B cell (primary cell): ENCODE results near the gene CAMTA1. TPM values are rescaled to one million over a fixed set of nuclear protein-coding genes. Genes with fewer than 3 reads are reported as not detected.
"Not testable (repeated sequence)": the region's sequence is repeated elsewhere in the genome, so short reads cannot be mapped to it uniquely, and the experiment has no call there.

Experiments used
- ATAC-seq: fragments of 200-7000 bp; cut with Tn5 transposase; one replicate; pipeline ENCODE4 v1.10.0; 2021; ENCODE audit warnings: low read depth, mild to moderate bottlenecking, moderate number of reproducible peaks, moderate library complexity
- CTCF ChIA-PET: fragments of 350-600 bp; sonication (Branson Sonifier 250); formaldehyde crosslinking; loops from one replicate; lab custom pipeline; 2021; ENCODE audit warnings: antibody characterized with exemption, inconsistent platforms; lab: Charles Lee
- POLR2A ChIA-PET: fragments of 350-600 bp; sonication (Branson Sonifier 250); formaldehyde crosslinking; loops from one replicate; lab custom pipeline; 2021; ENCODE audit warnings: antibody characterized with exemption; lab: Charles Lee
- DNase-seq: peaks from one replicate; pipeline ENCODE4 v3.0.0; 2013
- H2AFZ ChIP-seq: 2 replicates; pipeline ENCODE4 v1.6.1; 2012; ENCODE audit warnings: mild to moderate bottlenecking, low read depth, low read length; ENCODE audit not compliant: insufficient read depth, poor library complexity, severe bottlenecking
- H3K27ac ChIP-seq, 2 donors: 1 replicate in 1 of 2; 2 replicates in 1 of 2; pipeline ENCODE4 v1.5.1; 2012 to 2013; ENCODE audit warnings: low read length in 2 of 2, mild to moderate bottlenecking in 2 of 2, moderate library complexity in 1 of 2
- H3K27me3 ChIP-seq, 4 experiments: fragments of 200-600 bp in 1 of 4; sonication (generic) in 1 of 4; replicated peaks in 1 of 4; 1 replicate in 2 of 4; 2 replicates in 2 of 4; pipeline versions ENCODE4 v1.6.1 to v1.7.0; 2013 to 2016; ENCODE audit warnings: low read length in 3 of 4, mild to moderate bottlenecking in 2 of 4, mixed read lengths in 1 of 4, moderate library complexity in 1 of 4; ENCODE audit not compliant: insufficient read depth in 4 of 4, control insufficient read depth in 3 of 4; ENCODE audit errors: control extremely low read depth in 1 of 4
- H3K36me3 ChIP-seq, 2 experiments: replicated peaks in 1 of 2; 1 replicate in 1 of 2; 2 replicates in 1 of 2; pipeline versions ENCODE4 v1.6.1 to v1.7.1; 2013; ENCODE audit warnings: low read length in 1 of 2; ENCODE audit not compliant: insufficient read depth in 2 of 2, control insufficient read depth in 1 of 2; ENCODE audit errors: control extremely low read depth in 1 of 2, extremely low read depth in 1 of 2
- H3K4me1 ChIP-seq, 2 donors: fragments of 200-600 bp in 1 of 2; sonication (generic) in 1 of 2; 1 replicate in 1 of 2; 2 replicates in 1 of 2; pipeline versions ENCODE4 v1.5.1 to v1.6.1; 2013 to 2017; ENCODE audit warnings: low read length in 2 of 2; ENCODE audit not compliant: control insufficient read depth in 2 of 2, insufficient read depth in 2 of 2
- H3K4me2 ChIP-seq: replicated peaks from 2 replicates; pipeline ENCODE3; 2012; ENCODE audit warnings: mild to moderate bottlenecking, low read depth, low read length; ENCODE audit not compliant: poor library complexity, severe bottlenecking
- H3K4me3 ChIP-seq, 5 experiments: fragments of 200-600 bp in 1 of 5; sonication (generic) in 1 of 5; 1 replicate in 3 of 5; 2 replicates in 2 of 5; pipeline versions ENCODE4 v1.5.1 to v1.7.0; 2011 to 2016; ENCODE audit warnings: low read length in 4 of 5, mild to moderate bottlenecking in 4 of 5, low read depth in 2 of 5, control low read depth in 1 of 5, moderate library complexity in 1 of 5; ENCODE audit not compliant: insufficient read depth in 1 of 5; ENCODE audit errors: control extremely low read depth in 1 of 5, extremely low read depth in 1 of 5
- H3K79me2 ChIP-seq: fragments of 200-600 bp; sonication (generic); one replicate; pipeline ENCODE4 v1.6.0; 2016; ENCODE audit warnings: low read length; ENCODE audit not compliant: control insufficient read depth, insufficient read depth
- H3K9ac ChIP-seq: fragments of 200-600 bp; sonication (generic); 2 replicates; pipeline ENCODE4 v1.6.1; 2017; ENCODE audit warnings: mild to moderate bottlenecking, low read length, moderate library complexity
- H3K9me3 ChIP-seq, 3 donors: one replicate each; pipeline versions ENCODE4 v1.6.1 to v1.7.1; 2013; ENCODE audit warnings: low read length in 2 of 3; ENCODE audit not compliant: control insufficient read depth in 2 of 3, insufficient read depth in 1 of 3; ENCODE audit errors: control extremely low read depth in 1 of 3
- H4K20me1 ChIP-seq: 2 replicates; pipeline ENCODE4 v1.6.0; 2012; ENCODE audit warnings: mild to moderate bottlenecking, low read length; ENCODE audit not compliant: insufficient read depth, control insufficient read depth, poor library complexity, severe bottlenecking
- H3K27ac Mint-ChIP-seq: one replicate; pipeline ENCODE4 v1.8.0; 2021; ENCODE audit warnings: mixed read lengths
- H3K27me3 Mint-ChIP-seq: one replicate; pipeline ENCODE4 v1.8.0; 2021; ENCODE audit warnings: mixed read lengths
- H3K4me1 Mint-ChIP-seq: one replicate; pipeline ENCODE4 v1.8.0; 2021; ENCODE audit warnings: mixed read lengths
- H3K4me3 Mint-ChIP-seq: one replicate; pipeline ENCODE4 v1.8.0; 2021; ENCODE audit warnings: mixed read lengths
- H3K9me3 Mint-ChIP-seq: one replicate; pipeline ENCODE4 v1.8.0; 2022; ENCODE audit warnings: mixed read lengths; ENCODE audit not compliant: insufficient read depth
- CTCF ChIP-seq: fragments of 200-600 bp; IDR thresholded peaks from one replicate; pipeline ENCODE4 v1.8.0; 2022; ENCODE audit warnings: antibody characterized with exemption, mild to moderate bottlenecking
- EZH2 ChIP-seq: IDR thresholded peaks from 2 replicates; pipeline ENCODE4 v1.6.1; 2012; ENCODE audit warnings: borderline replicate concordance, low read depth, mild to moderate bottlenecking, moderate library complexity, low read length; ENCODE audit not compliant: insufficient read depth, poor library complexity, severe bottlenecking
- WGBS: methylation state at CpG from one replicate; pipeline ENCODE4 v1.1.5; 2013; ENCODE audit warnings: missing lambda C conversion rate; ENCODE audit not compliant: insufficient coverage; 5-methylcytosine and 5-hydroxymethylcytosine counted together
- intact Hi-C: fragments of 100-400 bp; cut with micrococcal nuclease; formaldehyde crosslinking; loops from one replicate; pipeline ENCODE4 v1.10.0; 2022
- polyA plus RNA-seq: library from polyadenylated mRNA; depleted of rRNA; stranded (reverse); fragments of >200 nt; gene quantifications from 2 replicates; pipeline ENCODE4 v1.2.3, GENCODE V29; 2012
- total RNA-seq, 2 donors: library from RNA; stranded (reverse); fragments of 120-200 nt in 1 of 2; gene quantifications; 1 replicate in 1 of 2; 2 replicates in 1 of 2; pipeline versions ENCODE4 v1.2.3 to v1.2.4, GENCODE V29; 2013 to 2022

CAMTA1 gene
- total and polyA plus RNA-seq, 2 donors (not counting 1 experiment from before 2014, with no cell fraction given): 42.2 to 45.7 TPM

GRCh38 chr1:7145947-7146346 is 360.7 kb downstream of the CAMTA1 start:
- Histone ChIP-seq H2AFZ (no peak overlapping the region), H3K4me1 (no peaks in the 10 kb centered on the region), H3K4me3 (no peak overlapping the region), H3K4me2 (no peak overlapping the region), H3K36me3 (no peaks in the 10 kb centered on the region), H4K20me1 (no peaks in the 10 kb centered on the region), H3K27me3 (peaks cover 0 to 6% (median 0%) of the 10 kb centered on the region in 4 experiments), H3K9ac (no peak overlapping the region), H3K9me3 (no peaks in the 10 kb centered on the region), H3K79me2 (no peaks in the 10 kb centered on the region), H3K27ac (no peak overlapping the region)
- Mint-ChIP-seq H3K4me1 (no peaks in the 10 kb centered on the region), H3K27ac (no peak overlapping the region), H3K9me3 (no peaks in the 10 kb centered on the region), H3K4me3 (no peak overlapping the region), H3K27me3 (peaks cover 4% of the 10 kb centered on the region)
- ATAC-seq (no peak), DNase-seq (no peak)
- ChIA-PET CTCF (no interaction called here), POLR2A (no interaction called here)
- WGBS: 79% methylated on average over 4 of the region's 9 CpGs
- intact Hi-C loops: no loop called here
- TF ChIP-seq CTCF: no peak

- no peaks in the 10 kb centered on the region for H3K9me3 ChIP-seq
- no peaks in the 10 kb centered on the region for H4K20me1 ChIP-seq
- H3K36me3 ChIP-seq: no peaks in the 10 kb centered on the region
- TF ChIP-seq CTCF: no peak
- no peak for TF ChIP-seq EZH2
- no peak overlapping the region for H3K9ac ChIP-seq
- Mint-ChIP-seq H3K4me3 (no peak overlapping the region), H3K27me3 (peaks cover 4% of the 10 kb centered on the region), H3K27ac (no peak overlapping the region), H3K4me1 (no peaks in the 10 kb centered on the region), H3K9me3 (no peaks in the 10 kb centered on the region)
- 91% methylated on average over 5 of the region's 5 CpGs for whole genome bisulfite sequencing
- ChIA-PET CTCF (no interaction called here), POLR2A (no interaction called here)
- peaks cover 0 to 3% (median 0%) of the 10 kb centered on the region in 4 experiments for H3K27me3 ChIP-seq
- no peak overlapping the region for H2AFZ ChIP-seq
- no peak for DNase-seq
- ATAC-seq: no peak
- no peak overlapping the region for H3K4me3 ChIP-seq
- no peaks in the 10 kb centered on the region for H3K79me2 ChIP-seq
- no peaks in the 10 kb centered on the region for H3K4me1 ChIP-seq
- H3K4me2 ChIP-seq: no peak overlapping the region
- no peak overlapping the region for H3K27ac ChIP-seq
- intact Hi-C loops: no loop called here
These were observed 361.5 kb downstream of the CAMTA1 start for GRCh38 chr1:7146710-7147109.

- H3K27me3 Mint-ChIP-seq, H3K4me3 Mint-ChIP-seq, ATAC-seq, H4K20me1 ChIP-seq, H3K27ac ChIP-seq, H3K27ac Mint-ChIP-seq, POLR2A ChIA-PET, H3K4me1 ChIP-seq, DNase-seq, H3K79me2 ChIP-seq, H3K9me3 Mint-ChIP-seq, H3K36me3 ChIP-seq, H3K27me3 ChIP-seq, intact Hi-C loops, H3K4me2 ChIP-seq, CTCF ChIA-PET, H2AFZ ChIP-seq, H3K4me1 Mint-ChIP-seq, H3K9me3 ChIP-seq, H3K9ac ChIP-seq, H3K4me3 ChIP-seq: not testable (repeated sequence)
- WGBS: 97% methylated on average over 3 of the region's 3 CpGs
These were observed 362.5 kb downstream of the CAMTA1 start for GRCh38 chr1:7147581-7148282.
